H1 (cell line): Measurements from ENCODE around the gene ABCF3. TPM values are rescaled to one million over a fixed set of nuclear protein-coding genes. Genes with fewer than 3 reads are reported as not detected.

Experiments used
- CTCF ChIA-PET: fragments of 300-600 bp; sonication (Branson Sonifier 250); formaldehyde crosslinking; loops from one replicate; lab custom pipeline; 2021; ENCODE audit not compliant: partially characterized antibody; lab: Charles Lee
- POLR2A ChIA-PET: fragments of 300-600 bp; sonication (Branson Sonifier 250); formaldehyde crosslinking; loops from one replicate; lab custom pipeline; 2021; ENCODE audit warnings: inconsistent platforms; ENCODE audit not compliant: partially characterized antibody; lab: Charles Lee
- DNase-seq, 2 experiments: peaks; one replicate each; pipeline versions ENCODE4 v3.0.0 to v3.0.0-alpha.2; 2010 to 2022; ENCODE audit warnings: low spot score in 2 of 2, low read depth in 1 of 2, mixed read lengths in 1 of 2
- FAIRE-seq: peaks from 2 replicates; lab custom pipeline; 2011; peaks lifted over from hg19 to GRCh38; lab: Jason Lieb, UNC
- H2AFZ ChIP-seq: 2 replicates; pipeline ENCODE4 v1.8.1; 2012; ENCODE audit warnings: low read length, inconsistent platforms
- H2AK5ac ChIP-seq: 2 replicates; pipeline ENCODE4 v1.6.1; 2013; ENCODE audit warnings: low read depth, low read length
- H2BK120ac ChIP-seq: replicated peaks from 2 replicates; pipeline ENCODE3; 2013; ENCODE audit warnings: low read depth, low read length, inconsistent platforms
- H2BK12ac ChIP-seq: 2 replicates; pipeline ENCODE4 v1.6.1; 2013; ENCODE audit warnings: low read depth, low read length
- H2BK15ac ChIP-seq: 2 replicates; pipeline ENCODE4 v1.6.1; 2013; ENCODE audit warnings: low read length
- H2BK20ac ChIP-seq: 2 replicates; pipeline ENCODE4 v1.6.1; 2013; ENCODE audit warnings: low read length
- H2BK5ac ChIP-seq: 2 replicates; pipeline ENCODE4 v1.6.1; 2013; ENCODE audit warnings: low read depth, low read length
- H3K14ac ChIP-seq: 2 replicates; pipeline ENCODE4 v1.6.1; 2013; ENCODE audit warnings: inconsistent platforms; ENCODE audit not compliant: insufficient read length
- H3K18ac ChIP-seq: 2 replicates; pipeline ENCODE4 v1.6.1; 2013; ENCODE audit warnings: low read length; ENCODE audit errors: extremely low read depth
- H3K23ac ChIP-seq: 2 replicates; pipeline ENCODE4 v1.6.1; 2013; ENCODE audit warnings: inconsistent platforms; ENCODE audit not compliant: insufficient read length
- H3K23me2 ChIP-seq: 2 replicates; pipeline ENCODE4 v1.6.1; 2013; ENCODE audit warnings: low read depth, low read length
- H3K27ac ChIP-seq: 2 replicates; pipeline ENCODE4 v1.6.1; 2011; ENCODE audit warnings: low read depth, low read length, inconsistent platforms
- H3K27me3 ChIP-seq, 4 experiments: replicated peaks in 1 of 4; 1 replicate in 1 of 4; 2 replicates in 3 of 4; pipeline versions ENCODE4 v1.6.1 to v1.8.1; 2011 to 2013; ENCODE audit warnings: low read length in 3 of 4, mild to moderate bottlenecking in 3 of 4, inconsistent platforms in 2 of 4, mixed read lengths in 2 of 4, moderate library complexity in 1 of 4; ENCODE audit not compliant: control insufficient read depth in 3 of 4, insufficient read depth in 3 of 4; ENCODE audit errors: extremely low read depth in 1 of 4
- H3K36me3 ChIP-seq, 4 experiments: 2 replicates each; pipeline versions ENCODE4 v1.6.1 to v1.8.1; 2011 to 2013; ENCODE audit warnings: mild to moderate bottlenecking in 4 of 4, low read length in 3 of 4, moderate library complexity in 2 of 4, control low read depth in 1 of 4, inconsistent platforms in 1 of 4; ENCODE audit not compliant: insufficient read depth in 4 of 4, control insufficient read depth in 2 of 4
- H3K4ac ChIP-seq: replicated peaks from 2 replicates; pipeline ENCODE3; 2013; ENCODE audit warnings: low read length, low read depth, mixed read lengths, inconsistent platforms; ENCODE audit not compliant: insufficient read length
- H3K4me1 ChIP-seq, 4 experiments: replicated peaks in 1 of 4; 1 replicate in 1 of 4; 2 replicates in 3 of 4; pipeline versions ENCODE4 v1.6.1 to v1.8.1; 2011 to 2013; ENCODE audit warnings: low read length in 3 of 4, inconsistent platforms in 2 of 4, mixed read lengths in 1 of 4; ENCODE audit not compliant: insufficient read depth in 4 of 4, control insufficient read depth in 3 of 4
- H3K4me2 ChIP-seq, 2 experiments: 2 replicates each; pipeline versions ENCODE4 v1.6.1 to v1.8.1; 2011 to 2013; ENCODE audit warnings: low read depth in 2 of 2, low read length in 2 of 2, control low read depth in 1 of 2, inconsistent platforms in 1 of 2, mild to moderate bottlenecking in 1 of 2; ENCODE audit not compliant: insufficient read depth in 1 of 2
- H3K4me3 ChIP-seq, 4 experiments: fragments of 200-600, 300-600 bp in 1 of 4; sonication (generic), shearing (Covaris generic), sonication (Bioruptor Twin) in 1 of 4; 2 replicates each; pipeline versions ENCODE4 v1.5.1 to v1.8.1; 2011 to 2016; ENCODE audit warnings: low read length in 4 of 4, low read depth in 3 of 4, control low read depth in 2 of 4, inconsistent platforms in 2 of 4, mild to moderate bottlenecking in 2 of 4, mixed read lengths in 1 of 4, moderate library complexity in 1 of 4; ENCODE audit not compliant: insufficient read depth in 2 of 4; ENCODE audit errors: extremely low read depth in 1 of 4
- H3K56ac ChIP-seq: replicated peaks from 2 replicates; pipeline ENCODE3; 2013; ENCODE audit warnings: low read depth, mild to moderate bottlenecking, mixed read lengths, low read length, inconsistent platforms; ENCODE audit not compliant: insufficient read length
- H3K79me1 ChIP-seq: 2 replicates; pipeline ENCODE4 v1.6.1; 2013; ENCODE audit warnings: low read depth, low read length, control low read depth
- H3K79me2 ChIP-seq, 2 experiments: 2 replicates each; pipeline versions ENCODE4 v1.6.1 to v1.8.1; 2012 to 2013; ENCODE audit warnings: low read length in 2 of 2, mild to moderate bottlenecking in 2 of 2, inconsistent platforms in 1 of 2; ENCODE audit not compliant: insufficient read depth in 2 of 2, control insufficient read depth in 1 of 2
- H3K9ac ChIP-seq, 4 experiments: replicated peaks in 1 of 4; 1 replicate in 1 of 4; 2 replicates in 3 of 4; pipeline versions ENCODE4 v1.6.1 to v1.8.1; 2011 to 2013; ENCODE audit warnings: low read depth in 3 of 4, low read length in 3 of 4, control low read depth in 2 of 4, mild to moderate bottlenecking in 2 of 4, moderate library complexity in 2 of 4, inconsistent platforms in 1 of 4; ENCODE audit errors: extremely low read depth in 1 of 4
- H3K9me3 ChIP-seq, 2 experiments: 2 replicates each; pipeline versions ENCODE4 v1.6.1 to v1.8.1; 2012 to 2013; ENCODE audit warnings: mild to moderate bottlenecking in 2 of 2, moderate library complexity in 2 of 2, control low read depth in 1 of 2, inconsistent platforms in 1 of 2, low read depth in 1 of 2, low read length in 1 of 2, mixed read lengths in 1 of 2; ENCODE audit not compliant: insufficient read depth in 2 of 2
- H4K20me1 ChIP-seq, 2 experiments: replicated peaks in 1 of 2; 2 replicates each; pipeline versions ENCODE3 to v1.8.1; 2011 to 2013; ENCODE audit warnings: inconsistent platforms in 2 of 2, low read length in 2 of 2, mild to moderate bottlenecking in 1 of 2; ENCODE audit not compliant: insufficient read depth in 2 of 2, control insufficient read depth in 1 of 2
- H4K5ac ChIP-seq: 2 replicates; pipeline ENCODE4 v1.6.1; 2013; ENCODE audit warnings: low read length, low read depth, mixed read lengths, inconsistent platforms; ENCODE audit not compliant: insufficient read length
- H4K8ac ChIP-seq: 2 replicates; pipeline ENCODE4 v1.8.0; 2013; ENCODE audit warnings: mild to moderate bottlenecking, moderate library complexity, low read length, inconsistent platforms; ENCODE audit not compliant: insufficient read depth; ENCODE audit errors: extremely low read depth
- H4K91ac ChIP-seq: replicated peaks from 2 replicates; pipeline ENCODE3; 2013; ENCODE audit warnings: low read length, mixed read lengths, inconsistent platforms; ENCODE audit not compliant: insufficient read length
- ASH2L ChIP-seq: fragments of 200-600, 300-600 bp; sonication (generic); IDR thresholded peaks from one replicate; pipeline ENCODE4 v1.7.1; 2017; ENCODE audit warnings: low read length
- BACH1 ChIP-seq: IDR thresholded peaks from 2 replicates; pipeline ENCODE4 v1.6.1; 2012; ENCODE audit warnings: low read length, improper control_type of control experiment
- CBX5 ChIP-seq: fragments of 300-800, 300-1000 bp; sonication (generic); IDR thresholded peaks from 2 replicates; pipeline ENCODE4 v1.7.1; 2016; ENCODE audit warnings: antibody characterized with exemption, low read length, low read depth
- CBX8 ChIP-seq: fragments of 300-800, 300-1000 bp; sonication (generic); IDR thresholded peaks from 2 replicates; pipeline ENCODE4 v1.7.1; 2016; ENCODE audit warnings: low read depth, low read length, borderline replicate concordance
- CREB1 ChIP-seq: IDR thresholded peaks from 2 replicates; pipeline ENCODE4 v1.6.1; 2012; ENCODE audit warnings: inconsistent platforms
- CTBP2 ChIP-seq: IDR thresholded peaks from 2 replicates; pipeline ENCODE4 v1.7.0; 2011; ENCODE audit warnings: borderline replicate concordance, mild to moderate bottlenecking, moderate library complexity, mixed read lengths, low read length; ENCODE audit not compliant: insufficient read depth, insufficient read length
- EP300 ChIP-seq, 2 experiments: IDR thresholded peaks; 1 replicate in 1 of 2; 2 replicates in 1 of 2; pipeline ENCODE4 v1.6.1; 2011 to 2012; ENCODE audit warnings: low read depth in 2 of 2, low read length in 2 of 2, mild to moderate bottlenecking in 2 of 2, borderline replicate concordance in 1 of 2, inconsistent platforms in 1 of 2, moderate library complexity in 1 of 2
- JUND ChIP-seq: IDR thresholded peaks from 2 replicates; pipeline ENCODE4 v1.6.1; 2011; ENCODE audit warnings: mild to moderate bottlenecking, improper control_type of control experiment, low read length
- KDM5A ChIP-seq: fragments of 200-600 bp; IDR thresholded peaks from 2 replicates; pipeline ENCODE4 v1.7.1; 2012; ENCODE audit warnings: mild to moderate bottlenecking, low read length, inconsistent platforms, mixed read lengths
- NANOG ChIP-seq: IDR thresholded peaks from 2 replicates; pipeline ENCODE4 v1.6.1; 2011; ENCODE audit warnings: low read length, low read depth, mild to moderate bottlenecking, inconsistent platforms; ENCODE audit not compliant: insufficient read depth, poor library complexity, severe bottlenecking
- PHF8 ChIP-seq: fragments of 200-600 bp; sonication (generic); conservative IDR thresholded peaks from 2 replicates; pipeline ENCODE4 v1.7.1; 2012; ENCODE audit warnings: low read depth, mild to moderate bottlenecking, inconsistent platforms, low read length, moderate library complexity
- RNF2 ChIP-seq: fragments of 200-900, 300-1000 bp; sonication (generic); IDR thresholded peaks from 2 replicates; pipeline ENCODE4 v1.7.1; 2016; ENCODE audit warnings: borderline replicate concordance, low read depth, mild to moderate bottlenecking, antibody characterized with exemption, low read length; ENCODE audit not compliant: poor library complexity, severe bottlenecking; ENCODE audit errors: missing control alignments
- SIN3A ChIP-seq, 2 experiments: IDR thresholded peaks in 1 of 2; conservative IDR thresholded peaks in 1 of 2; 2 replicates each; pipeline ENCODE4 v1.6.1; 2011 to 2012; ENCODE audit warnings: low read length in 2 of 2, improper control_type of control experiment in 1 of 2, low read depth in 1 of 2, mild to moderate bottlenecking in 1 of 2
- WGBS, 2 experiments: shearing (Covaris generic) in 1 of 2; methylation state at CpG; one replicate each; pipeline versions ENCODE4 v1.1.6 to v1.1.7; 2013 to 2015; ENCODE audit warnings: low lambda C conversion rate in 2 of 2, mixed read lengths in 2 of 2, inconsistent platforms in 1 of 2, low coverage in 1 of 2, missing lambda C conversion rate in 1 of 2; ENCODE audit not compliant: insufficient replicate concordance in 2 of 2, insufficient coverage in 1 of 2, insufficient read length in 1 of 2; ENCODE audit errors: extremely low coverage in 1 of 2, missing lambda C conversion rate in 1 of 2; 5-methylcytosine and 5-hydroxymethylcytosine counted together
- polyA plus RNA-seq, 7 experiments: library from polyadenylated mRNA; depleted of rRNA in 3 of 7; stranded (reverse) in 5 of 7; unstranded in 2 of 7; fragments of >200 nt in 5 of 7; fragments of 200-250 nt in 2 of 7; gene quantifications; 1 replicate in 5 of 7; 2 replicates in 1 of 7; 4 replicates in 1 of 7; pipeline versions ENCODE4 v1.2.1 to v1.2.3, GENCODE V29; 2011 to 2013; ENCODE audit warnings: missing spikeins in 2 of 7, mixed read lengths in 2 of 7
- total RNA-seq: library from RNA; stranded (reverse); fragmentation: NEBNext Ultra II Directional; extraction: Animal tissue kit (Norgen Biotek cat#: 25700); gene quantifications from 2 replicates; pipeline ENCODE4 v1.2.1, GENCODE V29; 2021

ABCF3 gene
- total and polyA plus RNA-seq, 2 of the 8 experiments (the other 6 are each of a cell fraction or from before 2014, with no cell fraction given), result 51.6 to 57.8 TPM

DNA sequence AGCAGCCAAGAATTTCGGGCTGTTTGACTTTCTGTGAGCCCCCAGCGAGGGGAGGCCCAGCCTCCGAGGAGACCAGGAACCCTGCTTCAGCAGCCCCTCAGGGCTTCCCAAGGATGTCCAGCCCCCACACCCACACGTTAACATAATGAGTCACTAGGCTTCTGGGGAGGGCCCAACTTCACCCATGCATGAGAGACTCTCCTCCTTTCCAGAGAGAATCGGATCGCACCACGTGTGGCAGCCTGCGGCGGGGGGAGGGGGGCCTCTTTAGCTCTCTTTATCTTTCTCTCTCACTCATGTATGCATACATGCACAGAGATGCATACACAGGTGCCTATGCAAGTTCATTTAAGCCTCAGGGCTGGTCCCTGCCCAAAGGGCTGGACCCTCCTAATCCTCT is 14.4 kb upstream of the ABCF3 start:
- Histone ChIP-seq H3K4ac (no peak overlapping the region), H3K79me1 (no peaks in the 10 kb centered on the region; the same call in 1 of the 2 replicates), H2BK12ac (no peak overlapping the region), H3K27ac (no peak overlapping the region), H4K5ac (no peak overlapping the region), H3K36me3 (peaks cover 2 to 38% (median 14%) of the 10 kb centered on the region in 4 experiments; a peak in 6 of 8 replicates), H3K4me3 (no peak overlapping the region), H4K8ac (no peak overlapping the region), H3K14ac (no peak overlapping the region), H2AFZ (no peak overlapping the region), H4K20me1 (peaks cover 0 to 3% of the 10 kb centered on the region in 2 experiments), H4K91ac (no peak overlapping the region), H2BK20ac (no peak overlapping the region), H3K4me1 (peaks cover 0 to 7% (median 5%) of the 10 kb centered on the region in 4 experiments; a peak in 3 of 7 replicates), H3K23me2 (peaks cover 8% of the 10 kb centered on the region), H3K23ac (no peak overlapping the region), H2BK5ac (peak overlapping the region; percentile 35; the same call in 1 of the 2 replicates), H3K9me3 (no peaks in the 10 kb centered on the region), H3K79me2 (peaks cover 0 to 16% of the 10 kb centered on the region in 2 experiments; a peak in 2 of 4 replicates), H2BK15ac (no peak overlapping the region), H3K4me2 (no peak overlapping the region), H3K18ac (no peak overlapping the region), H3K9ac (no peak overlapping the region), H2AK5ac (no peak overlapping the region), H3K27me3 (no peaks in the 10 kb centered on the region), H2BK120ac (no peak overlapping the region), H3K56ac (no peak overlapping the region)
- ChIA-PET POLR2A (interaction anchor here (1.0 to 5.3 kb wide), 5 partner anchors 9 to 36 kb away, joined by 4 to 26 read pairs (median 7); partner anchors contain the start of genes DVL3 and EIF2B5), CTCF (interaction anchor here (1.0 to 1.4 kb wide), 2 partner anchors 8 to 27 kb away, joined by 3 to 6 read pairs; no protein-coding TSS in a partner anchor)
- 88% methylated on average over 9 of the region's 9 CpGs; no CpG with 5 or more reads in 1 of the 2 experiments for WGBS, 2 experiments
- DNase-seq (no peak), FAIRE-seq (no peak)
- TF ChIP-seq BACH1 (no peak), RNF2 (no peak), CREB1 (no peak), PHF8 (no peak), ASH2L (no peak), CTBP2 (no peak), NANOG (no peak), CBX8 (no peak), KDM5A (no peak), SIN3A (conservative IDR thresholded peaks at IDR 0.05 in 1 of 2, IDR thresholded peaks at IDR 0.05 in 1 of 2; ENCODE audit: low read depth in 1 of 2, low read length in 2 of 2) (no peak), CBX5 (no peak), EP300 (IDR thresholded peaks at IDR 0.05; ENCODE audit: borderline replicate concordance in 1 of 2, low read depth in 2 of 2, low read length in 2 of 2) (no peak), JUND (no peak)
